Peyer's patch (tissue), 4 donors: ENCODE results near the gene CEP68. TPM values are rescaled to one million over a fixed set of nuclear protein-coding genes. Genes with fewer than 3 reads are reported as not detected.
"Not testable (repeated sequence)": the region's sequence is repeated elsewhere in the genome, so short reads cannot be mapped to it uniquely, and the experiment has no call there.

Source experiments
- DNase-seq, 3 donors: peaks; one replicate each; pipeline ENCODE4 v3.0.0-alpha.2; 2017 to 2019
- H3K27ac ChIP-seq, 4 donors: fragments of 200-600 bp; sonication (generic); one replicate each; pipeline ENCODE4 v1.5.1; 2016 to 2019
- H3K27me3 ChIP-seq, 2 donors: fragments of 200-600 bp; sonication (generic); one replicate each; pipeline ENCODE4 v1.5.1; 2019
- H3K36me3 ChIP-seq, 3 donors: fragments of 200-600 bp; sonication (generic); one replicate each; pipeline ENCODE4 v1.5.1; 2016 to 2019
- H3K4me1 ChIP-seq, 4 donors: fragments of 200-600 bp; sonication (generic); one replicate each; pipeline ENCODE4 v1.5.1; 2016 to 2019
- H3K4me3 ChIP-seq, 4 donors: fragments of 200-600 bp; sonication (generic); 1 replicate in 3 of 4; 2 replicates in 1 of 4; pipeline ENCODE4 v1.5.1; 2016 to 2019; ENCODE audit warnings: mild to moderate bottlenecking in 1 of 4
- H3K9me3 ChIP-seq, 4 donors: fragments of 200-600 bp; sonication (generic); one replicate each; pipeline ENCODE4 v1.5.1; 2016 to 2019; ENCODE audit warnings: mild to moderate bottlenecking in 1 of 4
- POLR2A ChIP-seq, 2 donors: fragments of 450-650 bp; IDR thresholded peaks; one replicate each; pipeline ENCODE4 v1.5.1; 2017; ENCODE audit warnings: antibody characterized with exemption in 2 of 2, mild to moderate bottlenecking in 2 of 2, moderate library complexity in 2 of 2
- total RNA-seq, 4 donors: library from RNA; depleted of rRNA; stranded (reverse); fragments of >200 nt; gene quantifications; one replicate each; pipeline ENCODE4 v1.1.0, GENCODE V29; 2016
- TF ChIP-seq, protein P1 (sequence below), 6 experiments: fragments of 450-650 bp in 4 of 6; fragments of 200-600 bp in 2 of 6; sonication (generic) in 1 of 6; IDR thresholded peaks; one replicate each; pipeline ENCODE4 v1.5.1; 2017 to 2019; ENCODE audit warnings: antibody characterized with exemption in 6 of 6, mild to moderate bottlenecking in 3 of 6, moderate library complexity in 1 of 6

The CEP68 gene
- total RNA-seq, 4 donors from 2014 or later, result 5.4 to 18.2 (median 14.7) TPM

GRCh38 chr2:65129826-65130663 lies 73.8 kb downstream of the CEP68 start, which contains the start of gene RAB1A:
Gene RAB1A, minus strand, starts transcription at chr2:65130106. Its CDS starts 191 bp downstream, at chr2:65129915.
- peak; percentile 81 to 95 for TF ChIP-seq POLR2A (IDR thresholded peaks at IDR 0.05)
- TF ChIP-seq, protein P1, sequence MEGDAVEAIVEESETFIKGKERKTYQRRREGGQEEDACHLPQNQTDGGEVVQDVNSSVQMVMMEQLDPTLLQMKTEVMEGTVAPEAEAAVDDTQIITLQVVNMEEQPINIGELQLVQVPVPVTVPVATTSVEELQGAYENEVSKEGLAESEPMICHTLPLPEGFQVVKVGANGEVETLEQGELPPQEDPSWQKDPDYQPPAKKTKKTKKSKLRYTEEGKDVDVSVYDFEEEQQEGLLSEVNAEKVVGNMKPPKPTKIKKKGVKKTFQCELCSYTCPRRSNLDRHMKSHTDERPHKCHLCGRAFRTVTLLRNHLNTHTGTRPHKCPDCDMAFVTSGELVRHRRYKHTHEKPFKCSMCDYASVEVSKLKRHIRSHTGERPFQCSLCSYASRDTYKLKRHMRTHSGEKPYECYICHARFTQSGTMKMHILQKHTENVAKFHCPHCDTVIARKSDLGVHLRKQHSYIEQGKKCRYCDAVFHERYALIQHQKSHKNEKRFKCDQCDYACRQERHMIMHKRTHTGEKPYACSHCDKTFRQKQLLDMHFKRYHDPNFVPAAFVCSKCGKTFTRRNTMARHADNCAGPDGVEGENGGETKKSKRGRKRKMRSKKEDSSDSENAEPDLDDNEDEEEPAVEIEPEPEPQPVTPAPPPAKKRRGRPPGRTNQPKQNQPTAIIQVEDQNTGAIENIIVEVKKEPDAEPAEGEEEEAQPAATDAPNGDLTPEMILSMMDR (IDR thresholded peaks at IDR 0.05), result peak in 5 of 6 experiments; percentile 4 to 58 (median 44)
- no peaks in the 10 kb centered on the region for H3K27me3 ChIP-seq
- no peaks in the 10 kb centered on the region for H3K9me3 ChIP-seq
- peaks cover 0 to 34% (median 17%) of the 10 kb centered on the region in 4 donors for H3K4me1 ChIP-seq
- H3K27ac ChIP-seq, result peak within 1 kb of the TSS; percentile 95 to 99 (median 98)
- H3K4me3 ChIP-seq, result peak within 1 kb of the TSS; percentile 89 to 96 (median 93)
- no peaks in the 10 kb centered on the region for H3K36me3 ChIP-seq
- peak; percentile 98 to 100 (median 99) for DNase-seq

DNA sequence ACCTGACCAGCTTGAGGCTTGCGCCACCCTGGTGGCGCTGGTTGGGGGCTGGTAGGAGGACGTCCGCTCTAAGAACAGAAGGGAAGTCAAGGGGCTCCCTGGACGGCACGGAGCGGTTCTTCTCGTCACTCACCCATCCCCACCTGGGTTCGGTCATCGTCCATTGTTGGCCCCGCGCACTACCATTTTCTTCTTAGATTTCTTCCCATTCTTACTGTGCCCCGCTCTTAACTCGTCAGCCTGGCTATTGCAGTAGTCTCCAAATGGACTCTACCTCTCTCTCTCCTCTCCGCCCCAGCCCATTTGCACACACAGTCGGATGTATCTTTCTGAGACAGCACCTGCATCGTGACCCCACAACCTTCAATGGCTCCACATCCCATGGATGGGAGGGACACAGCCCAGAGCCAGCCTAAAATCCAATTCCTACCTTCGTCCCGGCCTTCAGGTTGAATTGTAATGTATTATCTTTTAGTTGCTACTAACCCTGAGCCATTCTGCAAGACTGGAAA lies 74.5 kb downstream of the CEP68 start:
- peak overlapping the region; percentile 60 to 96 (median 90) for H3K4me3 ChIP-seq
- no peaks in the 10 kb centered on the region for H3K27me3 ChIP-seq
- H3K4me1 ChIP-seq, result peaks cover 0 to 27% (median 13%) of the 10 kb centered on the region in 4 donors
- TF ChIP-seq, protein P1 (IDR thresholded peaks at IDR 0.05), result no peak
- peak in 1 of 2 donors; percentile 9 for TF ChIP-seq POLR2A (IDR thresholded peaks at IDR 0.05)
- H3K9me3 ChIP-seq, result no peaks in the 10 kb centered on the region
- H3K36me3 ChIP-seq, result no peaks in the 10 kb centered on the region
- H3K27ac ChIP-seq, result peak overlapping the region; percentile 95 to 99 (median 98)
- DNase-seq, result no peak

DNA sequence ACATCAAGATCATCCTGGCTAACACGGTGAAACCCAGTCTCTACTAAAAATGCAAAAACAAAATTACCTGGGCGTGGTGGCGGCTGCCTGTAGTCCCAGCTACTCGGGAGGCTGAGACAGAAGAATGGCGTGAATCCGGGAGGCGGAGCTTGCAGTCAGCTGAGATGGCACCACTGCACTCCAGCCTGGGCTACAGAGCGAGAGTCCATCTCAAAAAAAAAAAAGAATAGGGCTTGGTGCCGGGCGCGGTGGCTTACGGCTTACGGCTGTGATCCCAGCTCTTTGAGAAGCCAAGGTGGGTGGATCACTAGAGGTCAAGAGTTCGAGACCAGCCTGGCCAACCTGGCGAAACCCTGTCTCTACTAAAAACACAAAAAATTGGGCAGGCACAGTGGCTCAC lies 76.7 kb downstream of the CEP68 start:
- H3K4me1 ChIP-seq, H3K9me3 ChIP-seq, H3K36me3 ChIP-seq, H3K27me3 ChIP-seq, DNase-seq, H3K4me3 ChIP-seq, H3K27ac ChIP-seq: not testable (repeated sequence)

DNA sequence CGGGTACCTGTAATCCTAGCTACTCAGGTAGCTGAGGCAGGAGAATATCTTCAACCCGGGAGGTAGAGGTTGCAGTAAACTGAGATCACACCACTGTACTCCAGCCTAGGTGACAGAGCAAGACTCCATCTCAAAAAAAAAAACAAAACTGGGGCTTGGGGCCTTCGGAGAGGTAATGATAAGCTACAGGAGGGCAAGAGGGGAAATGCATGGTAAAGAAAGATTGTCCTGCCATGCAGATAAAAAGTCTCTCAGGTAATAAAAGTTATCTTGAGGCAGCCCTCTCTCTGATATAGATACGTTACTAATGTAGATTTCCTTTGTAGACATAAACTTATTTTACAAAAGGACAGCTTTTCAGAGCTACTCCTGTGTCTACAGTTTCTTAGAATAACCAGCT lies 77.4 kb downstream of the CEP68 start:
- Histone ChIP-seq H3K4me1 (no peaks in the 10 kb centered on the region), H3K27ac (no peak overlapping the region), H3K27me3 (no peaks in the 10 kb centered on the region), H3K4me3 (no peak overlapping the region), H3K36me3 (no peaks in the 10 kb centered on the region), H3K9me3 (no peaks in the 10 kb centered on the region)
- no peak for DNase-seq
- TF ChIP-seq POLR2A (IDR thresholded peaks at IDR 0.05), result no peak
- TF ChIP-seq, protein P1 (IDR thresholded peaks at IDR 0.05), result no peak

- H3K27ac ChIP-seq, result no peak overlapping the region
- TF ChIP-seq, protein P1 (IDR thresholded peaks at IDR 0.05), result no peak
- no peak for TF ChIP-seq POLR2A (IDR thresholded peaks at IDR 0.05)
- no peaks in the 10 kb centered on the region for H3K9me3 ChIP-seq
- DNase-seq, result no peak
- H3K4me1 ChIP-seq, result no peaks in the 10 kb centered on the region
- H3K36me3 ChIP-seq, result no peaks in the 10 kb centered on the region
- no peak overlapping the region for H3K4me3 ChIP-seq
- H3K27me3 ChIP-seq, result no peaks in the 10 kb centered on the region
Measured at GRCh38 chr2:65134158-65134557, 77.9 kb downstream of the CEP68 start.

DNA sequence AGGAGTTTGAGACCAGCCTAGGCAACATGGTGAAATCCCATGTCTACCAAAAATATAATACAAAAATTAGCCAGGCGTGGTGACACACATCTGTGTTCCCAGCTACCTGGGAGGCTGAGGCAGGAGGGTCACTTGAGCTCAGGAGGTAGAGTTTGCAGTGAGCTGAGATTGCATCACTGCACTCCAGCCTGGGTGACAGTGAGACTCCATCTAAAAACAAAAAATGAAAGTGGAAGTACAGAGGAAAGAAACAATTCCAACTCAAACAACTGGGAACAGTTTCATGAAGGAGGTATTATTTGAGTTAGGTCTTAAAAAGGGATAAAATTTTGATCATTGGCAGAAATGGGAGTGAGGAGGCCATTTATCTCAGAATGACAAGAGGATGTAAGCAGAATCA lies 80.0 kb downstream of the CEP68 start:
- H3K27ac ChIP-seq, result no peak overlapping the region

More for the DNA sequence above, 80.0 kb downstream of the CEP68 start:
- Histone ChIP-seq H3K4me1 (no peaks in the 10 kb centered on the region), H3K27me3 (no peaks in the 10 kb centered on the region), H3K36me3 (no peaks in the 10 kb centered on the region), H3K4me3 (no peak overlapping the region), H3K9me3 (no peaks in the 10 kb centered on the region)
- no peak for TF ChIP-seq POLR2A (IDR thresholded peaks at IDR 0.05)
- TF ChIP-seq, protein P1 (IDR thresholded peaks at IDR 0.05), result no peak
- no peak for DNase-seq
